ENCODE measurements around the gene CXorf38. TPM values are rescaled to one million over a fixed set of nuclear protein-coding genes. Genes with fewer than 3 reads are reported as not detected.

Gene CXorf38
- total and polyA plus RNA-seq, 2 experiments from 2014 or later = 6.5 to 8.8 TPM

DNA sequence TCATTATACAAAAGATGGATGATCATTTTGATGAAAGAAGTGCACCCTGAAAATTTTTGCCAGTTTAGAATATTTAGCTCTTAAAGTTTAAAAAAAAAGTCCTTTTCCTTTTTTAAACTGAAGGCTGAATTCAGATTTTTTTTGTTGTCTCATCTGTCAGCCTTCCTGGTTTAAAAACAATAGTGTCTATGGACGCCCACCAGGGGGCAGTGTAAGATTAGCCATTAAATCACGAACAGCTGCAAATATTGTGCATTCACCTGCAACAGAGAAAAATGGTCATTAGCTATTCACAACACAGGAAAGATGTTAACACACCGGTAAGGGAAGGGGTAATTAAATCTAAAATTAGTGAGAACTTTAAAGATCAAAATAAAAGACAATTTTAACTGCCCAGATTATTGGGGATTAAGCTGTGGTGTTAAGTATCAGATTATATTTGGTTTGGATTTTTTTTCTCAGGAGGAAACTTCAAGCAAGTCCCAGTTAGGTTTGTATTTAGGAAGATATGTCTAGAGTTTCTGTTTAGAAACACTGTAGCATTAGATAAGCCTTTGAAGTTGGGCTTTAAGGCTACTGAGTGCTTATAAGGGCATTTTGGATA, 4.4 kb upstream of the CXorf38 start:
- H3K4me3 ChIP-seq = no peak overlapping the region
- Mint-ChIP-seq H3K9me3 (no peaks in the 10 kb centered on the region; the same call in 2 of the 3 replicates), H3K4me3 (no peak overlapping the region), H3K27ac (no peak overlapping the region), H3K27me3 (ENCODE audit: insufficient read depth, low read depth, poor library complexity) (peaks cover 5% of the 10 kb centered on the region), H3K36me3 (ENCODE audit: low read depth) (peaks cover 28% of the 10 kb centered on the region), H3K4me1 (no peaks in the 10 kb centered on the region; the same call in 2 of the 3 replicates)
- no peaks in the 10 kb centered on the region for H3K4me1 ChIP-seq (ENCODE audit: insufficient read depth)
- 0 out of 2 replicates have a peak, but pooled peaks cover 10% of the 10 kb centered on the region for H3F3A ChIP-seq (replicated peaks; ENCODE audit: low read depth)
- H3K9me2 ChIP-seq (ENCODE audit: insufficient read depth) = no peaks in the 10 kb centered on the region
- H3K27ac ChIP-seq (ENCODE audit: low read depth) = no peak overlapping the region
- no peak for ATAC-seq
- TF ChIP-seq, protein P1, sequence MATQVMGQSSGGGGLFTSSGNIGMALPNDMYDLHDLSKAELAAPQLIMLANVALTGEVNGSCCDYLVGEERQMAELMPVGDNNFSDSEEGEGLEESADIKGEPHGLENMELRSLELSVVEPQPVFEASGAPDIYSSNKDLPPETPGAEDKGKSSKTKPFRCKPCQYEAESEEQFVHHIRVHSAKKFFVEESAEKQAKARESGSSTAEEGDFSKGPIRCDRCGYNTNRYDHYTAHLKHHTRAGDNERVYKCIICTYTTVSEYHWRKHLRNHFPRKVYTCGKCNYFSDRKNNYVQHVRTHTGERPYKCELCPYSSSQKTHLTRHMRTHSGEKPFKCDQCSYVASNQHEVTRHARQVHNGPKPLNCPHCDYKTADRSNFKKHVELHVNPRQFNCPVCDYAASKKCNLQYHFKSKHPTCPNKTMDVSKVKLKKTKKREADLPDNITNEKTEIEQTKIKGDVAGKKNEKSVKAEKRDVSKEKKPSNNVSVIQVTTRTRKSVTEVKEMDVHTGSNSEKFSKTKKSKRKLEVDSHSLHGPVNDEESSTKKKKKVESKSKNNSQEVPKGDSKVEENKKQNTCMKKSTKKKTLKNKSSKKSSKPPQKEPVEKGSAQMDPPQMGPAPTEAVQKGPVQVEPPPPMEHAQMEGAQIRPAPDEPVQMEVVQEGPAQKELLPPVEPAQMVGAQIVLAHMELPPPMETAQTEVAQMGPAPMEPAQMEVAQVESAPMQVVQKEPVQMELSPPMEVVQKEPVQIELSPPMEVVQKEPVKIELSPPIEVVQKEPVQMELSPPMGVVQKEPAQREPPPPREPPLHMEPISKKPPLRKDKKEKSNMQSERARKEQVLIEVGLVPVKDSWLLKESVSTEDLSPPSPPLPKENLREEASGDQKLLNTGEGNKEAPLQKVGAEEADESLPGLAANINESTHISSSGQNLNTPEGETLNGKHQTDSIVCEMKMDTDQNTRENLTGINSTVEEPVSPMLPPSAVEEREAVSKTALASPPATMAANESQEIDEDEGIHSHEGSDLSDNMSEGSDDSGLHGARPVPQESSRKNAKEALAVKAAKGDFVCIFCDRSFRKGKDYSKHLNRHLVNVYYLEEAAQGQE (IDR thresholded peaks at IDR 0.05; ENCODE audit: unreplicated experiment) = no peak
- TF ChIP-seq, protein P2, sequence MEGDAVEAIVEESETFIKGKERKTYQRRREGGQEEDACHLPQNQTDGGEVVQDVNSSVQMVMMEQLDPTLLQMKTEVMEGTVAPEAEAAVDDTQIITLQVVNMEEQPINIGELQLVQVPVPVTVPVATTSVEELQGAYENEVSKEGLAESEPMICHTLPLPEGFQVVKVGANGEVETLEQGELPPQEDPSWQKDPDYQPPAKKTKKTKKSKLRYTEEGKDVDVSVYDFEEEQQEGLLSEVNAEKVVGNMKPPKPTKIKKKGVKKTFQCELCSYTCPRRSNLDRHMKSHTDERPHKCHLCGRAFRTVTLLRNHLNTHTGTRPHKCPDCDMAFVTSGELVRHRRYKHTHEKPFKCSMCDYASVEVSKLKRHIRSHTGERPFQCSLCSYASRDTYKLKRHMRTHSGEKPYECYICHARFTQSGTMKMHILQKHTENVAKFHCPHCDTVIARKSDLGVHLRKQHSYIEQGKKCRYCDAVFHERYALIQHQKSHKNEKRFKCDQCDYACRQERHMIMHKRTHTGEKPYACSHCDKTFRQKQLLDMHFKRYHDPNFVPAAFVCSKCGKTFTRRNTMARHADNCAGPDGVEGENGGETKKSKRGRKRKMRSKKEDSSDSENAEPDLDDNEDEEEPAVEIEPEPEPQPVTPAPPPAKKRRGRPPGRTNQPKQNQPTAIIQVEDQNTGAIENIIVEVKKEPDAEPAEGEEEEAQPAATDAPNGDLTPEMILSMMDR (conservative IDR thresholded peaks at IDR 0.05; ENCODE audit: low read depth in 2 of 2) = peak; percentile 62 to 67
- H3K4me2 ChIP-seq = no peak overlapping the region
- peak; percentile 63 for DNase-seq (ENCODE audit: low spot score)
- H2AFZ ChIP-seq = no peak overlapping the region
- H3K36me3 ChIP-seq (ENCODE audit: insufficient read depth) = peaks cover 5% of the 10 kb centered on the region; the same call in 1 of the 2 replicates
- H4K20me1 ChIP-seq (replicated peaks; ENCODE audit: insufficient read depth) = no peaks in the 10 kb centered on the region
- no peaks in the 10 kb centered on the region for H3K27me3 ChIP-seq (ENCODE audit: insufficient read depth)
- no peaks in the 10 kb centered on the region for H3K79me2 ChIP-seq (replicated peaks; ENCODE audit: insufficient read depth)

- peak overlapping the region; percentile 71 for H3K4me3 ChIP-seq
- Mint-ChIP-seq H3K9me3 (peaks cover 5% of the 10 kb centered on the region; the same call in 2 of the 3 replicates), H3K27ac (peak overlapping the region; percentile 91), H3K4me3 (peak overlapping the region; percentile 92), H3K27me3 (ENCODE audit: insufficient read depth, low read depth, poor library complexity) (peaks cover 7% of the 10 kb centered on the region), H3K36me3 (ENCODE audit: low read depth) (peaks cover 13% of the 10 kb centered on the region), H3K4me1 (peaks cover 14% of the 10 kb centered on the region)
- H3K9me2 ChIP-seq (ENCODE audit: insufficient read depth) = no peaks in the 10 kb centered on the region
- DNase-seq (ENCODE audit: low spot score) (peak; percentile 11), ATAC-seq (peak; percentile 61)
- peaks cover 18% of the 10 kb centered on the region for H3K79me2 ChIP-seq (replicated peaks; ENCODE audit: insufficient read depth)
- H4K20me1 ChIP-seq (replicated peaks; ENCODE audit: insufficient read depth) = no peaks in the 10 kb centered on the region
- H3K27ac ChIP-seq (ENCODE audit: low read depth) = 0 out of 2 replicates have a peak overlapping the region, but pooled peaks have one; percentile 39
- no peaks in the 10 kb centered on the region for H3K27me3 ChIP-seq (ENCODE audit: insufficient read depth)
- H2AFZ ChIP-seq = no peak overlapping the region
- peak overlapping the region; percentile 77 for H3K4me2 ChIP-seq
- no peaks in the 10 kb centered on the region for H3K4me1 ChIP-seq (ENCODE audit: insufficient read depth)
- H3K36me3 ChIP-seq (ENCODE audit: insufficient read depth) = 0 out of 2 replicates have a peak, but pooled peaks cover 6% of the 10 kb centered on the region
- H3F3A ChIP-seq (replicated peaks; ENCODE audit: low read depth) = 0 out of 2 replicates have a peak, but pooled peaks cover 10% of the 10 kb centered on the region
- no peak for TF ChIP-seq EZH2phosphoT487 (IDR thresholded peaks at IDR 0.05; ENCODE audit: unreplicated experiment)
- no peak for TF ChIP-seq NANOG (IDR thresholded peaks at IDR 0.05; ENCODE audit: borderline replicate concordance)
- TF ChIP-seq CREB1 (CRISPR knock-in tag; IDR thresholded peaks at IDR 0.05; ENCODE audit: low read depth) = no peak
- TF ChIP-seq, protein P1 (IDR thresholded peaks at IDR 0.05; ENCODE audit: unreplicated experiment) = no peak
- TF ChIP-seq JUNB (IDR thresholded peaks at IDR 0.05; ENCODE audit: unreplicated experiment) = no peak
- TF ChIP-seq POLR2AphosphoS5 (IDR thresholded peaks at IDR 0.05; ENCODE audit: low read depth) = no peak
- TF ChIP-seq EZH2 (IDR thresholded peaks at IDR 0.05; ENCODE audit: low read depth, unreplicated experiment) = no peak
- no peak for TF ChIP-seq ZNF331 (CRISPR knock-in tag; IDR thresholded peaks at IDR 0.05; ENCODE audit: low read depth)
- TF ChIP-seq, protein P2 (conservative IDR thresholded peaks at IDR 0.05; ENCODE audit: low read depth in 2 of 2) = no peak
Measured at GRCh38 chrX:40646489-40647306, 663 bp downstream of the CXorf38 start.

All from GM23338 (cell line).